Osteocyte (in vitro differentiated cells): ENCODE measurements around the gene EIF1. TPM values are rescaled to one million over a fixed set of nuclear protein-coding genes. Genes with fewer than 3 reads are reported as not detected.

Source experiments
- DNase-seq: peaks from one replicate; pipeline ENCODE4 v3.0.0; 2021; ENCODE audit warnings: mixed read lengths; ENCODE audit not compliant: unreplicated experiment; ENCODE audit errors: extremely low spot score
- H3K27ac Mint-ChIP-seq: one replicate; pipeline ENCODE4 v1.8.0; 2021; ENCODE audit warnings: mild to moderate bottlenecking, mixed read lengths; ENCODE audit not compliant: unreplicated experiment
- H3K27me3 Mint-ChIP-seq: one replicate; pipeline ENCODE4 v1.8.0; 2021; ENCODE audit warnings: mixed read lengths; ENCODE audit not compliant: unreplicated experiment
- H3K36me3 Mint-ChIP-seq: one replicate; pipeline ENCODE4 v1.8.0; 2021; ENCODE audit warnings: mixed read lengths; ENCODE audit not compliant: unreplicated experiment
- H3K4me1 Mint-ChIP-seq: one replicate; pipeline ENCODE4 v1.8.0; 2021; ENCODE audit warnings: mixed read lengths; ENCODE audit not compliant: unreplicated experiment
- H3K4me3 Mint-ChIP-seq: one replicate; pipeline ENCODE4 v1.8.0; 2021; ENCODE audit warnings: mild to moderate bottlenecking, moderate library complexity, mixed read lengths; ENCODE audit not compliant: unreplicated experiment
- H3K9me3 Mint-ChIP-seq: one replicate; pipeline ENCODE4 v1.8.0; 2021; ENCODE audit warnings: mixed read lengths; ENCODE audit not compliant: unreplicated experiment
- CTCF ChIP-seq: fragments of 200-600 bp; sonication (generic); IDR thresholded peaks from 2 replicates; pipeline ENCODE4 v1.5.0; 2021; ENCODE audit warnings: antibody characterized with exemption, mild to moderate bottlenecking, moderate library complexity
- total RNA-seq: library from RNA; stranded (reverse); gene quantifications from 2 replicates; pipeline ENCODE4 v1.2.1, GENCODE V29; 2021

Gene EIF1
- total RNA-seq, 1 donor from 2014 or later, result 1,057 TPM

GRCh38 chr17:41723801-41724475, 35.3 kb downstream of the EIF1 start:
- no peak overlapping the region for H3K4me3 Mint-ChIP-seq
- H3K4me1 Mint-ChIP-seq, result no peaks in the 10 kb centered on the region
- no peaks in the 10 kb centered on the region for H3K9me3 Mint-ChIP-seq
- no peak for TF ChIP-seq CTCF
- H3K36me3 Mint-ChIP-seq, result no peaks in the 10 kb centered on the region
- H3K27me3 Mint-ChIP-seq, result peaks cover 8% of the 10 kb centered on the region
- no peak for DNase-seq
- H3K27ac Mint-ChIP-seq, result no peak overlapping the region

DNA sequence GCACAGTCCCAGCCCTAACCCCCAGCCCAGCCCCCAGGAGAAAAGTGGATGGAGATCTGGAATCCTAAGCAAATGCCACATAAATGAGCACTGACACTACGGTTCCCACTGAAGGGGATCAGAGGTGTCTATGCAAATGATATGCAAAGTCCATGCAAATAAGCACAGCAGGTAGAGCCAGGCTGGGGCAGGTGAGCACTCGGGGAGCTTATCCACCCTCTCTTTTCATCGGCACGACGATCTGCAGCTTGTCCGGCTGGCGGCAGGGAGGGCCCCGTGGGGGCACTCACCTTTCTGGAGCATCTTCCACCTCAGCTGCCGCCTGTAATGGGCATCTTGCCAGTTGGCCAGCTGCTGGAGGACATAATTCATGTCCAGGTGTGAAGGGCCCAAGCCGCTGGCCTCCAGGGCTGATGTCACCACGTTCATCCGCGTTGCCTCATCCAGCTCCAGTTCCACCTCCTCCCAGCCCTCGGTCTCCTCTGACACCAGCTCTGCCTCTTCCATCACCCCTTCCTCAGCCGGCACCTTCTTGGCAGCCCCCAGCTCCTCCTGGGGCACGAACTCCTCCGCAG, 35.9 kb downstream of the EIF1 start:
- Mint-ChIP-seq H3K4me1 (no peaks in the 10 kb centered on the region), H3K9me3 (no peaks in the 10 kb centered on the region), H3K4me3 (no peak overlapping the region), H3K36me3 (no peaks in the 10 kb centered on the region), H3K27me3 (peaks cover 5% of the 10 kb centered on the region), H3K27ac (no peak overlapping the region)
- DNase-seq, result no peak
- no peak for TF ChIP-seq CTCF

- DNase-seq, result no peak
- no peaks in the 10 kb centered on the region for H3K36me3 Mint-ChIP-seq
- no peaks in the 10 kb centered on the region for H3K4me1 Mint-ChIP-seq
- peaks cover 7% of the 10 kb centered on the region for H3K27me3 Mint-ChIP-seq
- H3K27ac Mint-ChIP-seq, result no peak overlapping the region
- H3K4me3 Mint-ChIP-seq, result no peak overlapping the region
- no peaks in the 10 kb centered on the region for H3K9me3 Mint-ChIP-seq
- no peak for TF ChIP-seq CTCF
Observed at GRCh38 chr17:41725134-41725533, 36.4 kb downstream of the EIF1 start.

DNA sequence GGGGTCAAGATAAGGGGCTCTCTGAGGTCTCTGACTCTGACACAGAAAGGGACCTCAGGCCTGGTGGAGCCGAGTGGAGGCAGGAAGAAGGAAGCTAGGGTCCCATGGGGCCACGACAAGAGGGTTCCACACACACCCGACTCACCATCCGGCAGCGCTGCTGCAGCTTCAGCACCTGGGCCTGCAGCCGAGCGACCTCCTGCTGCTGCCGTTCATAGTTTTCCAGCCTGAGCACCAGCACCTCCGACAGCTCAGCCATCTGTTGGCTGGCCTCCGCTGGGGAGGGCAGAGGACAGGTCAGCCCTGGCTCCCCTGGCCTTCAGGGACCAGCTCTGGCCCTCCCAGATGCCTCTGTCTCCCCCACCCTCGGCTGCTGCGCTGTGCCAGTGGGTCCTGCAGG, 39.4 kb downstream of the EIF1 start:
- H3K4me3 Mint-ChIP-seq, result no peak overlapping the region
- no peak for TF ChIP-seq CTCF
- no peaks in the 10 kb centered on the region for H3K4me1 Mint-ChIP-seq
- no peak overlapping the region for H3K27ac Mint-ChIP-seq
- H3K36me3 Mint-ChIP-seq, result no peaks in the 10 kb centered on the region
- H3K9me3 Mint-ChIP-seq, result no peaks in the 10 kb centered on the region
- no peak for DNase-seq
- H3K27me3 Mint-ChIP-seq, result peaks cover 28% of the 10 kb centered on the region

GRCh38 chr17:41730479-41730878, 41.8 kb downstream of the EIF1 start:
- no peaks in the 10 kb centered on the region for H3K9me3 Mint-ChIP-seq
- H3K27me3 Mint-ChIP-seq, result peaks cover 35% of the 10 kb centered on the region
- DNase-seq, result no peak
- no peak overlapping the region for H3K27ac Mint-ChIP-seq
- peaks cover 4% of the 10 kb centered on the region for H3K4me1 Mint-ChIP-seq
- no peak for TF ChIP-seq CTCF
- no peaks in the 10 kb centered on the region for H3K36me3 Mint-ChIP-seq
- no peak overlapping the region for H3K4me3 Mint-ChIP-seq
